ENCODE measurements around the gene CAPN3. TPM values are rescaled to one million over a fixed set of nuclear protein-coding genes. Genes with fewer than 3 reads are reported as not detected.

CAPN3 gene
- total and polyA plus RNA-seq, 2 donors (not counting 3 experiments of a cell fraction or from before 2014, with no cell fraction given), result 2.2 to 3.7 TPM

DNA sequence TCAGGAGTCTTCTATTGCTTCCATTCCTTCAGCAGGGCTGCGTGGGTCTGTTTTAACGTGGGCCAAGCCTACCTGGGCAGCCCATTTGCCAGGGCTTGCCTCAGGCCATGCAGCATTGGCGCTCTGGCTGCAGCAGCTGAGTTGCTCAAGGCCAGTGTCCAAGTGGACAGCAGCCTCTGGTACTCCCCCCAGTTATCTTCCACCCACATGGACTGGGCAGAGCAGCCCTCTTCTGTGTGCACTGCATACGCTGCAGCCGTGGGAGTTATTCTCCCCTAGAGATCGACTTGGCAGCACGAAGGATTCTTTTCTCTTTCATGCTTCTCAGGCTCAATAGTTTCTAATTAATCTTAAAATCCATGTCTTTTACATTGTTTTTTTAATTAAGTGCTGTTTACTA is 6.9 kb upstream of the CAPN3 start:
- Histone ChIP-seq H3K27ac (ENCODE audit: insufficient read depth, low read depth, low read length) (no peak overlapping the region), H4K20me1 (replicated peaks; ENCODE audit: control insufficient read depth, extremely low read depth, insufficient read depth, low read length) (no peaks in the 10 kb centered on the region), H3K9ac (replicated peaks; ENCODE audit: extremely low read depth, insufficient read depth, low read length) (no peak overlapping the region), H2AFZ (ENCODE audit: low read depth, low read length) (no peak overlapping the region), H3K9me1 (replicated peaks; ENCODE audit: control insufficient read depth, extremely low read depth, insufficient read depth, low read length) (no peaks in the 10 kb centered on the region), H3K4me3 (replicated peaks in 1 of 3; ENCODE audit: insufficient read depth in 1 of 3, low read depth in 1 of 3, low read length in 3 of 3) (no peak overlapping the region), H3K4me1 (ENCODE audit: control insufficient read depth, extremely low read depth, insufficient read depth, low read length) (no peaks in the 10 kb centered on the region), H3K36me3 (ENCODE audit: control insufficient read depth in 2 of 2, extremely low read depth in 1 of 2, insufficient read depth in 2 of 2, low read length in 2 of 2) (no peaks in the 10 kb centered on the region), H3K79me2 (ENCODE audit: control insufficient read depth, insufficient read depth, low read length) (no peaks in the 10 kb centered on the region), H3K9me3 (replicated peaks; ENCODE audit: control insufficient read depth, insufficient read depth, low read length) (no peaks in the 10 kb centered on the region), H3K27me3 (ENCODE audit: control insufficient read depth in 2 of 2, insufficient read depth in 2 of 2, low read length in 2 of 2) (no peaks in the 10 kb centered on the region), H3K4me2 (ENCODE audit: insufficient read depth, low read length) (no peak overlapping the region)
- intact Hi-C loops (cut with micrococcal nuclease) (no loop called here), dilution Hi-C loops (cut with MboI; ENCODE audit: extremely low pct_ligation_motif_present, low sequenced_read_pairs) (no loop called here)
- no peak for FAIRE-seq
- ChIA-PET CTCF (no interaction called here), POLR2A (no interaction called here)
- no TSS peak for BruUV-seq (replicated peaks)
- TF ChIP-seq FOS (IDR thresholded peaks at IDR 0.05; ENCODE audit: borderline replicate concordance, insufficient read depth, low read length) (no peak), POLR2A (IDR thresholded peaks at IDR 0.05; ENCODE audit: low read depth, low read length) (no peak), MAX (IDR thresholded peaks at IDR 0.05; ENCODE audit: insufficient read depth, insufficient read length) (no peak), JUN (IDR thresholded peaks at IDR 0.05; ENCODE audit: borderline replicate concordance, insufficient read depth, insufficient read length, low read depth) (no peak), EZH2 (IDR thresholded peaks at IDR 0.05; ENCODE audit: borderline replicate concordance, low read depth, low read length, severe bottlenecking) (no peak), POLR2AphosphoS5 (IDR thresholded peaks at IDR 0.05; ENCODE audit: insufficient read depth, low read depth, low read length) (no peak), MYC (IDR thresholded peaks at IDR 0.05; ENCODE audit: low read depth, low read length) (no peak), GATA2 (IDR thresholded peaks at IDR 0.05; ENCODE audit: insufficient read depth, insufficient read length, low read depth, low read length) (no peak)
- TF ChIP-seq, protein P1, sequence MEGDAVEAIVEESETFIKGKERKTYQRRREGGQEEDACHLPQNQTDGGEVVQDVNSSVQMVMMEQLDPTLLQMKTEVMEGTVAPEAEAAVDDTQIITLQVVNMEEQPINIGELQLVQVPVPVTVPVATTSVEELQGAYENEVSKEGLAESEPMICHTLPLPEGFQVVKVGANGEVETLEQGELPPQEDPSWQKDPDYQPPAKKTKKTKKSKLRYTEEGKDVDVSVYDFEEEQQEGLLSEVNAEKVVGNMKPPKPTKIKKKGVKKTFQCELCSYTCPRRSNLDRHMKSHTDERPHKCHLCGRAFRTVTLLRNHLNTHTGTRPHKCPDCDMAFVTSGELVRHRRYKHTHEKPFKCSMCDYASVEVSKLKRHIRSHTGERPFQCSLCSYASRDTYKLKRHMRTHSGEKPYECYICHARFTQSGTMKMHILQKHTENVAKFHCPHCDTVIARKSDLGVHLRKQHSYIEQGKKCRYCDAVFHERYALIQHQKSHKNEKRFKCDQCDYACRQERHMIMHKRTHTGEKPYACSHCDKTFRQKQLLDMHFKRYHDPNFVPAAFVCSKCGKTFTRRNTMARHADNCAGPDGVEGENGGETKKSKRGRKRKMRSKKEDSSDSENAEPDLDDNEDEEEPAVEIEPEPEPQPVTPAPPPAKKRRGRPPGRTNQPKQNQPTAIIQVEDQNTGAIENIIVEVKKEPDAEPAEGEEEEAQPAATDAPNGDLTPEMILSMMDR (IDR thresholded peaks at IDR 0.05; ENCODE audit: extremely low read depth in 1 of 2, insufficient read depth in 1 of 2, low read depth in 1 of 2, low read length in 2 of 2), result no peak
- DNase-seq (ENCODE audit: low read depth, low spot score), result no peak

Data from endothelial cell of umbilical vein (primary cell).